HCT116 (cell line): ENCODE measurements around the gene THBS4. TPM values are rescaled to one million over a fixed set of nuclear protein-coding genes. Genes with fewer than 3 reads are reported as not detected.

Source experiments
- ATAC-seq: fragments of 200-7000 bp; cut with Tn5 transposase; 2 replicates; pipeline ENCODE4 v1.9.1; 2020; ENCODE audit warnings: mild to moderate bottlenecking, moderate library complexity
- BruUV-seq: library from RNA; stranded (reverse); fragments of 400-500 nt; replicated peaks from 2 replicates; lab custom pipeline; 2021; lab: Mats Ljungman, UMichigan
- CTCF ChIA-PET: fragments of 300-600 bp; sonication (Branson Sonifier 250); formaldehyde crosslinking; loops from one replicate; lab custom pipeline; 2021; ENCODE audit warnings: antibody characterized with exemption; lab: Charles Lee
- POLR2A ChIA-PET: fragments of 300-600, 350-600 bp; sonication (Branson Sonifier 250); formaldehyde crosslinking; loops from one replicate; lab custom pipeline; 2021; ENCODE audit warnings: antibody characterized with exemption; lab: Charles Lee
- RAD21 ChIA-PET, 2 experiments: fragments of 300-600 bp; sonication (Branson Sonifier 250); formaldehyde crosslinking; loops; one replicate each; lab custom pipeline; 2023; ENCODE audit warnings: low total read pairs in 2 of 2; ENCODE audit not compliant: uncharacterized antibody in 2 of 2, unreplicated experiment in 2 of 2, low non-redundant PET in 1 of 2; lab: Charles Lee
- DNase-seq: peaks from one replicate; pipeline ENCODE4 v3.0.0-alpha.2; 2010; ENCODE audit warnings: low read depth, low spot score
- H2AFZ ChIP-seq: fragments of 200-600 bp; shearing (Covaris generic), sonication (generic); 2 replicates; pipeline ENCODE4 v1.6.1; 2017; ENCODE audit warnings: low read depth, mixed run types, mixed read lengths, antibody characterized with exemption, low read length; ENCODE audit not compliant: poor library complexity, severe bottlenecking
- H3K27ac ChIP-seq: 2 replicates; pipeline ENCODE4 v1.5.1; 2012; ENCODE audit warnings: low read depth, low read length
- H3K27me3 ChIP-seq: fragments of 200-600 bp; sonication (generic); 2 replicates; pipeline ENCODE4 v1.6.1; 2016; ENCODE audit warnings: mixed run types, low read length, mixed read lengths; ENCODE audit not compliant: insufficient read depth
- H3K36me3 ChIP-seq, 2 experiments: fragments of 200-500 bp in 1 of 2; fragments of 200-600 bp in 1 of 2; sonication (Bioruptor generic) in 1 of 2; sonication (generic) in 1 of 2; 2 replicates each; pipeline versions ENCODE4 v1.5.1 to v1.6.1; 2014 to 2016; ENCODE audit warnings: low read length in 2 of 2, inconsistent platforms in 1 of 2, mixed read lengths in 1 of 2, mixed run types in 1 of 2; ENCODE audit not compliant: insufficient read depth in 2 of 2, control insufficient read depth in 1 of 2
- H3K4me1 ChIP-seq, 2 experiments: fragments of 200-600 bp in 1 of 2; sonication (generic) in 1 of 2; 2 replicates each; pipeline versions ENCODE4 v1.5.1 to v1.6.1; 2012 to 2017; ENCODE audit warnings: low read length in 2 of 2, inconsistent platforms in 1 of 2, mild to moderate bottlenecking in 1 of 2, mixed read lengths in 1 of 2, mixed run types in 1 of 2, moderate library complexity in 1 of 2; ENCODE audit not compliant: insufficient read depth in 2 of 2, control insufficient read depth in 1 of 2
- H3K4me2 ChIP-seq: fragments of 200-600 bp; sonication (generic); 2 replicates; pipeline ENCODE4 v1.6.1; 2017; ENCODE audit warnings: mixed run types, low read length, mixed read lengths
- H3K4me3 ChIP-seq, 2 experiments: fragments of 200-600 bp in 1 of 2; sonication (generic) in 1 of 2; replicated peaks in 1 of 2; 2 replicates each; pipeline ENCODE4 v1.5.1; 2011 to 2016; ENCODE audit warnings: low read length in 2 of 2, control low read depth in 1 of 2, low read depth in 1 of 2, mild to moderate bottlenecking in 1 of 2, mixed read lengths in 1 of 2, mixed run types in 1 of 2
- H3K79me2 ChIP-seq: fragments of 200-600 bp; sonication (generic); 2 replicates; pipeline ENCODE4 v1.6.1; 2017; ENCODE audit warnings: mild to moderate bottlenecking, mixed run types, low read length, moderate library complexity, mixed read lengths; ENCODE audit not compliant: insufficient read depth
- H3K9ac ChIP-seq: fragments of 200-600 bp; sonication (generic); 2 replicates; pipeline ENCODE4 v1.6.1; 2016; ENCODE audit warnings: low read length, mixed read lengths
- H3K9me2 ChIP-seq: fragments of 200-600 bp; sonication (generic), shearing (Covaris generic); 2 replicates; pipeline ENCODE4 v1.6.1; 2017; ENCODE audit warnings: mixed run types, mild to moderate bottlenecking, moderate library complexity; ENCODE audit not compliant: insufficient read depth
- H3K9me3 ChIP-seq, 2 experiments: fragments of 200-500 bp in 1 of 2; fragments of 200-600 bp in 1 of 2; sonication (Bioruptor generic) in 1 of 2; sonication (generic) in 1 of 2; 2 replicates each; pipeline ENCODE4 v1.6.1; 2014 to 2017; ENCODE audit warnings: low read length in 2 of 2, mixed read lengths in 2 of 2, inconsistent platforms in 1 of 2, low read depth in 1 of 2, mild to moderate bottlenecking in 1 of 2, mixed run types in 1 of 2, moderate library complexity in 1 of 2; ENCODE audit not compliant: control insufficient read depth in 1 of 2, insufficient read depth in 1 of 2
- H4K20me1 ChIP-seq: fragments of 200-600 bp; sonication (generic), shearing (Covaris generic); 2 replicates; pipeline ENCODE4 v1.6.1; 2017; ENCODE audit warnings: mixed run types, mild to moderate bottlenecking, moderate library complexity; ENCODE audit not compliant: insufficient read depth
- CBX3 ChIP-seq: IDR thresholded peaks from 2 replicates; pipeline ENCODE4 v1.6.1; 2012; ENCODE audit warnings: low read depth
- CEBPB ChIP-seq: IDR thresholded peaks from 2 replicates; pipeline ENCODE4 v1.6.1; 2012; ENCODE audit warnings: low read depth
- ELF1 ChIP-seq: IDR thresholded peaks from 2 replicates; pipeline ENCODE4 v1.6.1; 2012; ENCODE audit warnings: low read depth, borderline replicate concordance
- EZH2phosphoT487 ChIP-seq: fragments of 200-600 bp; IDR thresholded peaks from 2 replicates; pipeline ENCODE4 v1.6.1; 2018; ENCODE audit warnings: antibody characterized with exemption, borderline replicate concordance
- JUND ChIP-seq: IDR thresholded peaks from 2 replicates; pipeline ENCODE4 v1.6.1; 2012
- POLR2A ChIP-seq: IDR thresholded peaks from 2 replicates; pipeline ENCODE4 v1.7.0; 2011; ENCODE audit warnings: borderline replicate concordance; ENCODE audit not compliant: insufficient read depth, insufficient read length; ENCODE audit errors: extremely low read depth
- SP1 ChIP-seq: IDR thresholded peaks from 2 replicates; pipeline ENCODE4 v1.6.1; 2012; ENCODE audit warnings: low read depth
- ZFX ChIP-seq: fragments of 450-650 bp; IDR thresholded peaks from 2 replicates; pipeline ENCODE4 v1.6.1; 2017
- intact Hi-C: fragments of 100-400 bp; cut with micrococcal nuclease; formaldehyde crosslinking; loops from 2 replicates; pipeline ENCODE4 v1.10.0; 2022
- total RNA-seq: library from RNA; stranded (reverse); gene quantifications from one replicate; pipeline ENCODE4 v1.2.1, GENCODE V29; 2021; ENCODE audit not compliant: unreplicated experiment

Gene THBS4
- total RNA-seq, 1 experiment from 2014 or later: 1.5 TPM

DNA sequence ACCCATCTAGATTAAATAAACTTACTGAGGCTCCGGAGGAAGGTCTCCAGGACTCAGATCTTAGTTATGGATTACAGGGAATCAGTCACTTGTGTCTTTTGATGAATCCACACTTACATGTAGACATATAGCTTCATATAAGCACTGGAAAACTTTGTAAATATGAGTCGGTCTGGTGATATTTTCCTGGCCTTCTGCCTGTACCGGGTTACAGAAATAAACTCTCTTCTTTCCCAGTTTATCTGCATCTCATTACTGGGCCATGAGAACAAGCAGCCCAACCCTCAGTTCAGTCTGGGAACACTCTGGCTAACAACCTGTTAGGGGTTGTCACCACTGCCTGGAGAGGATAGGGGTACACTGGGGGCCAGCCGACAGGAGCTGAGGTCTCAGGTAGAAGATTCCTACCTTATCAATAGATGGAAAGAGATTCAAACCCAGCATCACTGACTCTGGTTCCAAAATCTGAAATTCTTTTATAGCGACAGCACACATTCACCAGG, 59.1 kb downstream of the THBS4 start:
- H2AFZ ChIP-seq: no peak overlapping the region
- H3K4me3 ChIP-seq: no peak overlapping the region
- intact Hi-C loops: loop anchor here (5.0 kb wide), 1 partner anchor 163 kb away; the partner anchor contains the start of gene SERINC5
- no peaks in the 10 kb centered on the region for H3K9me2 ChIP-seq
- RAD21 ChIA-PET: interaction anchor here (0.6 to 1.0 kb wide), 2 partner anchors 123 to 213 kb away, joined by 3 to 4 read pairs; no protein-coding TSS in a partner anchor
- TF ChIP-seq CBX3: no peak
- no peak for TF ChIP-seq ELF1
- no peak for TF ChIP-seq JUND
- no peak for TF ChIP-seq ZFX
- TF ChIP-seq SP1: no peak
- TF ChIP-seq, all 23 proteins: peak for 0
- Histone ChIP-seq H3K9me3 (no peaks in the 10 kb centered on the region), H3K36me3 (no peaks in the 10 kb centered on the region), H3K4me2 (no peak overlapping the region), H3K4me1 (peaks cover 0 to 4% of the 10 kb centered on the region in 2 experiments; a peak in 1 of 4 replicates), H4K20me1 (no peaks in the 10 kb centered on the region), H3K27me3 (no peaks in the 10 kb centered on the region), H3K79me2 (no peaks in the 10 kb centered on the region), H3K27ac (no peak overlapping the region), H3K9ac (no peak overlapping the region)
- no peak for ATAC-seq
- ChIA-PET POLR2A (no interaction called here), CTCF (interaction anchor here (1.1 to 1.3 kb wide), 2 partner anchors 213 to 215 kb away, joined by 3 to 11 read pairs; no protein-coding TSS in a partner anchor)
- BruUV-seq: no TSS peak
- DNase-seq: no peak

DNA sequence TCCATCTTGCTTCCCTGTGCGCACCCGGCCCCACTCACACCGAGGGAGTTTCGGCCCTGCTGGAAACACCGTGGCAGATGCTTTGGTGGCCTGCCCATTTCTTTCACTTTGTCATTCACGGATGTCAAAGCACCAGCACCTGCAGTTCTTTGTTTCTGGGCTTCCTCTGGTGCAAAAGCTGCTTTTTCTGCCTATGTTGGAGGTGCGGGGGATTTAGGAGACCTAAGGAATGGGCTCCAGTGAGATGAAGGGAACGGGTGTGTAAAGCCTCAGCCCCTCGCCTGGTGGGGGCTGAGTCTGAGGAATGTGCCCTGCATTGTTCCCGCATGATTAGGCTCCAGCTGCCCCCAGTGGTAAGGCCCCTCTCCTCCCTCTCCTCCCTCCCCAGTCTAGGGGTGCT, 62.3 kb downstream of the THBS4 start:
- ChIA-PET RAD21 (no interaction called here), CTCF (interaction anchor here (1.0 kb wide), 1 partner anchor 575 kb away, joined by 3 read pairs; no protein-coding TSS in a partner anchor), POLR2A (no interaction called here)
- no peaks in the 10 kb centered on the region for H3K9me3 ChIP-seq
- no peaks in the 10 kb centered on the region for H3K4me1 ChIP-seq
- no peaks in the 10 kb centered on the region for H3K27me3 ChIP-seq
- H3K9ac ChIP-seq: no peak overlapping the region
- no peak overlapping the region for H3K4me3 ChIP-seq
- H3K27ac ChIP-seq: no peak overlapping the region
- TF ChIP-seq EZH2phosphoT487 (no peak), POLR2A (no peak), CEBPB (no peak)
- intact Hi-C loops: no loop called here
- H2AFZ ChIP-seq: no peak overlapping the region
- H3K36me3 ChIP-seq: no peaks in the 10 kb centered on the region
- DNase-seq: no peak
- ATAC-seq: no peak
- H4K20me1 ChIP-seq: no peaks in the 10 kb centered on the region
- no peak overlapping the region for H3K4me2 ChIP-seq
- BruUV-seq: no TSS peak
- H3K79me2 ChIP-seq: no peaks in the 10 kb centered on the region
- H3K9me2 ChIP-seq: no peaks in the 10 kb centered on the region
